Measurements from ENCODE around the gene GRIFIN.
"Not testable (repeated sequence)": the region's sequence is repeated elsewhere in the genome, so short reads cannot be mapped to it uniquely, and the experiment has no call there.

Gene GRIFIN

DNA sequence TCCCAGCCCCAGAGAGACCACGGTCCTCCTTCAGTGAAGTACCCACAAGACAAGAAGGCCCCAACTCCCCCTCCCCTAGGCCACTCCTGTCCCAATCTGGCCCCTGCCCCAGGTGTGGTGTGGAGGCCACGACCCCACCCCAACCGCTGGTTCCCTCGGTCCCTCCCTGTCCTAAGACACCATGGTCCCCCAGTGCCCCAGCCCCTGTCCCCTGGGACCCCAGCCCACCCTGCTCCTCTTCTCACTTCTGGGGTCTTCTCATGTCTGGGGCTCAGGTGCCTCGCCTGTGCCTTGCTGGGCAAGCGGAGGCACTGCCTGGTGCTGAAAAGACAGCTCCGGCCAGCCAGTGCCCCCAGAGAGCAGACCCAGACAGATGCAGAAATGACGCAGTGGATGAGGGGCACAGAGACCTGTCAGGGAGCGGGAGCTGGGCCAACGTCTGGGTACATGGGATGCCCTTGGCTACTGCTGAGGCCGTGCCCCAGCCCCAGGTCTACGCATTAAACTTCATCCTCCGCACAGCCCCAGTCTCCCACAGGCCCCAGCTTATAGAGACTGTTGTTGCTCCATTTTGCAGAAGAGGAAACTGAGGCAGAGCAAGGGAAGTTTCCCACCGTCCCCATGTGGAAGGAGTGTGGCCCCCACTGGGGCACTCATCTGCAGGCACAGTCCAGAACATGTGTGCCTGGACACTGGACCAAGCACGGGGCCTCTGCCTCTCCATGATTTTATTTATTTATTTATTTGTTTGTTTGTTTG, 14.8 kb downstream of the GRIFIN start:
- Histone ChIP-seq H3K4me3 (ENCODE audit: insufficient read length, low read depth) (no peak overlapping the region), H3K27me3 (ENCODE audit: insufficient read depth, insufficient read length) (no peaks in the 10 kb centered on the region), H3K36me3 (ENCODE audit: insufficient read depth, insufficient read length, low read length) (no peaks in the 10 kb centered on the region), H3K9me3 (ENCODE audit: insufficient read depth, low read length) (no peaks in the 10 kb centered on the region), H3K4me1 (ENCODE audit: insufficient read depth, insufficient read length) (peaks cover 11% of the 10 kb centered on the region), H3K9ac (ENCODE audit: insufficient read length, low read depth) (no peak overlapping the region)
- DNase-seq (ENCODE audit: low read depth, low spot score) = no peak
- TF ChIP-seq SUZ12 (IDR thresholded peaks at IDR 0.05; ENCODE audit: extremely low read depth, insufficient read depth, insufficient read length) (no peak), ZNF274 (IDR thresholded peaks at IDR 0.05; ENCODE audit: low read depth, low read length) (no peak), YY1 (IDR thresholded peaks at IDR 0.05; ENCODE audit: insufficient read depth, insufficient read length) (no peak)

DNA sequence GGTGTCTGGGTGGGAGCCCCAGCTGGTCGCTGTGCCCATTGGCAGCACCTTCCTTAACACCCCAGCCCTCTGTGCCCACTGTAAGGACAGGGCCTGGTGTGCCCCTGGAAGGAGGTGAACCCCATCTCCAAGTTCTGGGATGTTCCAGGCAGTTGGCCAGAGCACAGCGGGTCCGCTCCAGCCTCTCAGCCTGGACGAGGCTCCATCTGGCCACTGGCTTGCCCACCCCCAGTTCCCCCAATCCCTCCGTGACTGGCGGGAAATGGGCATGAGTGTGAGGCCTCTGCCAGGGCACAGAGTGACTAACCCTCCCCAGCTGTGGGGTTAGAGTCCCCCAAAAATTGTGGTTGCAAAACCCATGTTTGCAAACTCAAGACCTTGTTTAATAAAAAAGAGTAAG, 15.6 kb downstream of the GRIFIN start:
- no peak overlapping the region for H3K9ac ChIP-seq (ENCODE audit: insufficient read length, low read depth)
- no peaks in the 10 kb centered on the region for H3K9me3 ChIP-seq (ENCODE audit: insufficient read depth, low read length)
- peaks cover 9% of the 10 kb centered on the region for H3K4me1 ChIP-seq (ENCODE audit: insufficient read depth, insufficient read length)
- DNase-seq (ENCODE audit: low read depth, low spot score) = no peak
- H3K4me3 ChIP-seq (ENCODE audit: insufficient read length, low read depth) = no peak overlapping the region
- no peak for TF ChIP-seq YY1 (IDR thresholded peaks at IDR 0.05; ENCODE audit: insufficient read depth, insufficient read length)
- H3K27me3 ChIP-seq (ENCODE audit: insufficient read depth, insufficient read length) = no peaks in the 10 kb centered on the region
- H3K36me3 ChIP-seq (ENCODE audit: insufficient read depth, insufficient read length, low read length) = no peaks in the 10 kb centered on the region

DNA sequence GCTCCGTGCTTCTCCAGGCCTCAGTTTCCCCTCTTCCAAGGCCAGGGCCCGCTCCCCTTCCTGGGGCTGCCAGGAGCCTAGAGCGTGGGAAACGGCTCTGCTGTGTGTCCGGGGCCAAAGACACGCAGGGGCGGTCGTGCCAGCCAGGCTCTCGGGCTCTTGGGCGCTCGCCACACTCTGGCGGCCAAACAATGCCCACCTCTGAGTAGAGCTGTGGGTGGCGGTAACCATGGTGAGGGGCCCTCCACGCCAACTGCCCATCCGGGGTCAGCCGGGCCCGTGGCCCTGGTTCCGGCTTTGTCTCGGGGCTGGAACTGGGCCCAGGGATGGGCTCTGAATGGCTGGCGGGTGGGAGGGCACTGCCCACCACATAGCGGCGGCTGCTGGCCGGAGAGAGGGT, 16.0 kb downstream of the GRIFIN start:
- Histone ChIP-seq H3K9ac (ENCODE audit: insufficient read length, low read depth) (no peak overlapping the region), H3K4me3 (ENCODE audit: insufficient read length, low read depth) (no peak overlapping the region), H3K36me3 (ENCODE audit: insufficient read depth, insufficient read length, low read length) (no peaks in the 10 kb centered on the region), H3K27me3 (ENCODE audit: insufficient read depth, insufficient read length) (no peaks in the 10 kb centered on the region), H3K9me3 (ENCODE audit: insufficient read depth, low read length) (no peaks in the 10 kb centered on the region), H3K4me1 (ENCODE audit: insufficient read depth, insufficient read length) (peaks cover 8% of the 10 kb centered on the region)
- TF ChIP-seq ZNF274 (IDR thresholded peaks at IDR 0.05; ENCODE audit: low read depth, low read length) (no peak), SUZ12 (IDR thresholded peaks at IDR 0.05; ENCODE audit: extremely low read depth, insufficient read depth, insufficient read length) (no peak), YY1 (IDR thresholded peaks at IDR 0.05; ENCODE audit: insufficient read depth, insufficient read length) (no peak)
- DNase-seq (ENCODE audit: low read depth, low spot score) = no peak

DNA sequence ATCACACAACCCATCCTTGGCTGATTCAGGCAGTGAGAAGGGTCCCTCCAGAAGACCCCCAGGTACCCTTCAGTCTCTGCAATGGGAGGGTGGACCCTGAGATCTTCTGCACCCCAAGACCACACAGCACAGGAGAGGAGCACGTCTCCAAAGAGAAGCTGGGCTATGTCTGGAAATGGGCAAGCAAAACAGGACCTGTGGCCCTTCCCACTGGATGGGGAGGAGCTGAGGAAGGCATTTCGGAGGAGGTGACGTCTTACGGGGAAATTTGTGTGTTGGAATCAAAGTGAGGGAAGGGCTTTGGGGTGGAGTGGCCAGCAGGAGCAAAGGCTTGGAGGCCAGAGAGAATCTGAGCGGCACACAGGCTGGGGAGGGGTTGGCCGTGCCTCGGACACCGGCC, 16.5 kb downstream of the GRIFIN start:
- DNase-seq (ENCODE audit: low read depth, low spot score) = no peak
- TF ChIP-seq ZNF274 (IDR thresholded peaks at IDR 0.05; ENCODE audit: low read depth, low read length) (no peak), SUZ12 (IDR thresholded peaks at IDR 0.05; ENCODE audit: extremely low read depth, insufficient read depth, insufficient read length) (no peak), YY1 (IDR thresholded peaks at IDR 0.05; ENCODE audit: insufficient read depth, insufficient read length) (no peak)
- no peak overlapping the region for H3K4me3 ChIP-seq (ENCODE audit: insufficient read length, low read depth)
- peak overlapping the region; percentile 13 for H3K9ac ChIP-seq (ENCODE audit: insufficient read length, low read depth)
- H3K9me3 ChIP-seq (ENCODE audit: insufficient read depth, low read length) = no peaks in the 10 kb centered on the region
- H3K27me3 ChIP-seq (ENCODE audit: insufficient read depth, insufficient read length) = no peaks in the 10 kb centered on the region
- no peaks in the 10 kb centered on the region for H3K36me3 ChIP-seq (ENCODE audit: insufficient read depth, insufficient read length, low read length)
- peaks cover 8% of the 10 kb centered on the region for H3K4me1 ChIP-seq (ENCODE audit: insufficient read depth, insufficient read length)

DNA sequence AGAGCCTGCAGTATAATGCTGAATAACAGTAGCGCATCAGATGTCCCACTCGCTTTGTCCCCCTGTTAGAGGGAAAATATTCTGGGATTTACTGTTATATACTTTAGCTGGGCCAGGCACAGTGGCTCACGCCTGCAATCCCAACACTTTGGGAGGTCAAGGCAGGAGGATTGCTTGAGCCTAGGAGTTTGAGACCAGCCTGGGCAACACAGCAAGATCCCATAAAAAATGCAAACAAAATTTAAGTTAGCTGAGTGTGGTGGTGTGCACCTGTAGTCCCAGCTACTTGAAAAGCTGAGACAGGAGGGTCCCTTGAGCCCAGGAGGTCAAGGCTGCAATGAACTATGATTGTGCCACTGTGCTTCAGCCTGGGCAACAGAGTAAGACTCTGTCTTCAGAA, 22.3 kb downstream of the GRIFIN start:
- not testable (repeated sequence) for H3K36me3 ChIP-seq (ENCODE audit: insufficient read depth, insufficient read length, low read length); H3K9ac ChIP-seq (ENCODE audit: insufficient read length, low read depth); H3K27me3 ChIP-seq (ENCODE audit: insufficient read depth, insufficient read length); DNase-seq (ENCODE audit: low read depth, low spot score); H3K9me3 ChIP-seq (ENCODE audit: insufficient read depth, low read length); H3K4me3 ChIP-seq (ENCODE audit: insufficient read length, low read depth)
- H3K4me1 ChIP-seq (ENCODE audit: insufficient read depth, insufficient read length) = peaks cover 12% of the 10 kb centered on the region

DNA sequence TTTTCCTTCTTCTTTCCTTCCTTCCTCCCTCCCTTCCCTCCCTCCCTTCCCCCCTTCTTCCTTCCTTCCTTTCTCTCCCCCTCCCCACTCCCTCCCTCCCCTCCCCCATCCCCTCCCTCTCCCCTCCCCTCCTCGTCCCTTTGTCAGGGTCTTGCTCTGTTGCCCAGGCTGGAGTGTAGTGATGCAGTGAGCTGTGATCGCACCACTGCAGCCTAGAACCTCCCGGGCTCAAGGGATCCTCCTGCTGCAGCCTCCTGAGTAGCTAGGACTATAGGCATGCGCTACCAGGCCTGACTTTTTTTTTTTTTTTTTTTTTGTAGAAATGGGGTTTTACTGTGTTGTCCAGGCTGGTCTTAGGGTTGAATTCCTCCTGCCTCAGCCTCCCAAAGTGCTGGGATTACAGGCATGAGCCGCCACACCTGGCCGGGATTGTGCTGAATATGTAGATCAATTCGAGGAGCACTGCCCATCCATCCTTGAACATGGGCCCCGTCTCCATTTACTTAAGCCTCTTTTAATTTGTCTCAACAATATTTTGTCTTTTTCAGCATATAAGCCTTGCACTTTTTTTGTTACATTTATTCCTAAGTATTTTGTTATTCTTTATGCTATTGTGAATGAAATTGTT, 23.4 kb downstream of the GRIFIN start:
- no peak overlapping the region for H3K9ac ChIP-seq (ENCODE audit: insufficient read length, low read depth)
- H3K4me1 ChIP-seq (ENCODE audit: insufficient read depth, insufficient read length) = peaks cover 12% of the 10 kb centered on the region
- DNase-seq (ENCODE audit: low read depth, low spot score) = no peak
- H3K9me3 ChIP-seq (ENCODE audit: insufficient read depth, low read length) = no peaks in the 10 kb centered on the region
- no peaks in the 10 kb centered on the region for H3K36me3 ChIP-seq (ENCODE audit: insufficient read depth, insufficient read length, low read length)
- H3K27me3 ChIP-seq (ENCODE audit: insufficient read depth, insufficient read length) = no peaks in the 10 kb centered on the region
- H3K4me3 ChIP-seq (ENCODE audit: insufficient read length, low read depth) = no peak overlapping the region
- TF ChIP-seq YY1 (IDR thresholded peaks at IDR 0.05; ENCODE audit: insufficient read depth, insufficient read length) = no peak
- no peak for TF ChIP-seq SUZ12 (IDR thresholded peaks at IDR 0.05; ENCODE audit: extremely low read depth, insufficient read depth, insufficient read length)
- no peak for TF ChIP-seq ZNF274 (IDR thresholded peaks at IDR 0.05; ENCODE audit: low read depth, low read length)

DNA sequence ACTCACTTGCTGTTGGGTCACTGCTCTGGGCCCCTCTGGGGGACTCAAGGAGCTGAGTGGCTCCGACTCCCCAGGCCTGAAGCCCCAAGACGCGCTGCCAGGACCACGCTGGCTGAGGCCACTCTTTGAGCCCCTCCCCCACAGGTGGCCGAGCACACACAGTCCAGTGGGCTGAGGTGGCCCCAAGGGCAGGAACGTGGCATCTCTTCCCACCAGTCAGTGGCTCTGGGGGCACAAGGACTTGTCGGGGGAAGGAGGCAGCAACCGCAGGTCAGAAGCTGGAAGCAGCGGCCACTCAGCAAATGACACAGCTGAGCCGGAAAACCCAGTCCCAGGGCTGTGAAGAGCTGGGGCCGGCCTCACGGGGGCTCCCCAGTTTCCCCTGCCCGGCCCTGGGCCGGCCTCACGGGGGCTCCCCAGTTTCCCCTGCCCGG, 24.1 kb downstream of the GRIFIN start:
- H3K27me3 ChIP-seq (ENCODE audit: insufficient read depth, insufficient read length) = no peaks in the 10 kb centered on the region
- no peak overlapping the region for H3K4me3 ChIP-seq (ENCODE audit: insufficient read length, low read depth)
- peaks cover 1% of the 10 kb centered on the region for H3K36me3 ChIP-seq (ENCODE audit: insufficient read depth, insufficient read length, low read length)
- TF ChIP-seq ZNF274 (IDR thresholded peaks at IDR 0.05; ENCODE audit: low read depth, low read length) = no peak
- no peak for TF ChIP-seq SUZ12 (IDR thresholded peaks at IDR 0.05; ENCODE audit: extremely low read depth, insufficient read depth, insufficient read length)
- TF ChIP-seq YY1 (IDR thresholded peaks at IDR 0.05; ENCODE audit: insufficient read depth, insufficient read length) = no peak
- peaks cover 12% of the 10 kb centered on the region for H3K4me1 ChIP-seq (ENCODE audit: insufficient read depth, insufficient read length)
- no peaks in the 10 kb centered on the region for H3K9me3 ChIP-seq (ENCODE audit: insufficient read depth, low read length)
- H3K9ac ChIP-seq (ENCODE audit: insufficient read length, low read depth) = peak overlapping the region; percentile 54
- DNase-seq (ENCODE audit: low read depth, low spot score) = no peak

All from NT2/D1 (cell line).